Activated gamma-delta T cell (primary cell): ENCODE data around the gene OR51A4.
"Not testable (repeated sequence)": the region's sequence is repeated elsewhere in the genome, so short reads cannot be mapped to it uniquely, and the experiment has no call there.

Experiments used
- DNase-seq: peaks from one replicate; lab custom pipeline; 2025; lab: John Stamatoyannopoulos, UW
- total RNA-seq, 2 donors: gene quantifications; one replicate each; lab custom pipeline; 2026; lab: John Stamatoyannopoulos, UW

The OR51A4 gene
- total RNA-seq: 0 to 0.04 reads per million in 2 donors

DNA sequence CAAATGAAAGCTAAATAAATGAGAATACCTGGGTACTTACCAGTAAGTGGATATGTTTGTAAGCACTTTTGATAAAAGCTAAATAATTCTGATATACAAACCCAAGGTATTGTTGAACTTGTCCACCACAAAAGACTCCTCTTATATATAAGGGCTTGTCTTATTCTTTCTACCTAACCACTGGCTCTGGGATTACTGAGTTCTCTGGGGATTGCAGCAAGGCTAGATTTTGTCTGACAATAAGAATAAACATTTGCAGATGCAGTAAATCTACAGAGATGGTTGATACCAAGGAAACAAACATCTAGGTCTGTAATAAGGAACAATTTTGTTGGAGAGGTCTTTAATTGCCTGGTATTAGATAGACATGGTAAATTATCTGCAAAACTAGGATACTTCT, at the start of gene OR51A4:
Gene OR51A4, minus strand, starts transcription at position 101 of the 400 bp plus-strand sequence. CDS start 505 bp downstream, outside the sequence.
- DNase-seq: no peak

GRCh38 chr11:4994551-4994950, 47.1 kb upstream of the OR51A4 start, which contains the start of gene OR51L1:
Gene OR51L1 (plus strand): TSS chr11:4994851. CDS start chr11:4998983, 4,132 bp downstream.
- DNase-seq: no peak

DNA sequence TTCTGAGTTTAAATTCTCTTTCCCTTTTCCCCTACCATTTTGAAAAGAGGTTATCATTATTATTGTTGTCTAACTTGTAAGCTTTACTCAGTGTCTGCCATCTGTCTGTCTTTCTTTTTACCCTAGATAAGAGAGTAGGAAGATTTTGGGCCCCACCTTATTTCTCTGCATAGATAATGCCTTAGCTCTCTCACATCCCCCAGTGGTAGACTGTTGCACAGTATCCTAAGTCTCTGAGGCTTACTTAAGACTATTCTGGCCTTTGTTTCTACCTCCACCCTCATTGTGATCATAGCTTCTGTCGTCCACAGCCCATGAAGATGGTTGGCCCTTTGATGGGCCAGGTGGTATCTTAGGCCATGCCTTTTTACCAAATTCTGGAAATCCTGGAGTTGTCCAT, 43.7 kb upstream of the OR51A4 start:
- DNase-seq: no peak

DNA sequence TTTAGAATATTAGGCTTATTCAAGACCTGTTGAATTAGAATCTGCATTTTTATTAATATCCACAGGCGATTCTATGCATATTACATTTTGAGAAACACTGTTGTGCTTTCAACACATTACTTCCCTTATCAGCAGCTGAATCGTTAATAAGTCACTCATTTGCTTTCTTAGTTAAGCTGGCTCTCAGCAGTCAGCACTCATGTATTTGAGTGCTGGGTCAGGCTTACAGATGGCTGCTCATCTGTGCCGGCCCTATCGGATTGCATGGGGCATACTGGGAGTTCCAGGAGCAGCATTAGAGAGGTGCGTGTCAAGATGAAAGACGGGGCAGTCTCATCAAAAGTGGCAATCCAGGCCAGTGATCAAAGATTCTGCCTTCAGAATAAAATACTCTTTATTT, 36.4 kb upstream of the OR51A4 start:
- no peak for DNase-seq

- no peak for DNase-seq
Measured at GRCh38 chr11:4982678-4983077, 35.3 kb upstream of the OR51A4 start.

GRCh38 chr11:4979036-4979435, 31.6 kb upstream of the OR51A4 start:
- no peak for DNase-seq

GRCh38 chr11:4975436-4975835, 28.0 kb upstream of the OR51A4 start:
- DNase-seq: no peak

GRCh38 chr11:4962816-4963215, 15.4 kb upstream of the OR51A4 start:
- DNase-seq: no peak

DNA sequence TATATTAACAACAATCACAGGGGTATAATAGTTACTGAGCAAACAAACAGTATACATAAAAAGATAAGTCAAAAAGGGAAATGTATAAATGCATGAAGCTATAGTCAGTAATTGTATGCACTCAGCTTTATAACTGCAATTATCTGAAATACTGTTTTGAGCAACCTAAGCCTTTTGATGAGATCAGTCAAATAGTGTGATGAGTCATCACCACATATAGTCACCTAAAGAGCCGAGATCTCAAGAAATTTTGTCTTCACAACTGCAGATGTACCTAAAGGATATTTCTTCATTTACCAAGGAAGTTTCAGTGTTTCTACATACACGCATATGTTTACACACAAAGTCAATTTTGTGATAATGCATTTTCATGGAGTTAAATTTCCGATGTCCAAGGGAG, 13.5 kb upstream of the OR51A4 start:
- no peak for DNase-seq

GRCh38 chr11:4957396-4957795, 10.0 kb upstream of the OR51A4 start:
- DNase-seq: no peak

DNA sequence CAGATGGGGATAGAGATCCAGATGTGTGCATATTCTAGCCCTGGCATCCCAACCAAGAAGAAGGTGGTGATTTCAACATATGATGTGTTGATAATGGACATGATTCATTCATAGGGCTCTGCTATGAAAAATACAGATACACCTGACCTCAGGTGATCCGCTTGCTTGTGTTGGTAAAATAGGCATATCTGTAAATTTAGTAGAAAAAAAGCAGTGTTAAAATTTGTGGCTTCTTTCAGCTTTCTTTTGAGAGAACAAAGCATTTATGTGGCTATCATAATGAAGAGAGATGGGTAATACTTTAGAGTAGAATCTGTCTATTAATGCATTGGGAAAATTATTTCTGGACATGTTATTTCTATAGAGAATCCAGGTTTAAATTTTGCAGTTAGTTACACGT, 8.2 kb upstream of the OR51A4 start, which contains the start of gene OR51A2:
Gene OR51A2, minus strand, starts transcription at position 101 of the 400 bp plus-strand sequence. Its CDS starts 0 bp downstream, at position 101.
- DNase-seq: not testable (repeated sequence)

DNA sequence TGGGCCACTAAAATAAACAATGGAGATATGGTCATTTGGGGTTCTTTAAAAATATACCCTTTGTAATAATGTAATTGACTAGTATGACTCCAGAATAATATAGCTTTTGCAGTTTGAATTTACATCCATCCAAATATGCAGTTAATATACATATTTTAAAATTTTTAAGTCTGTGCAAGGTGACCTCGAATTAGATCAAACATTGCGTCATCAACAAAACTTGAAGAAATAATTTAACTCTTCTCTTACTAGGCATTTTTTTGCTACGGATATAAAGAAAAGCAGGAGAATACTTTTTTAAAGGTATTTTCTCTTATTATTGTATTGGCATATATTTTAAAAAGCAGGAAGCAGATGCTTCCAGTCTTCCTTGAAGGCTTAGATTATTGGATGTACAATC, 10.7 kb downstream of the OR51A4 start:
- DNase-seq: no peak

GRCh38 chr11:4932751-4933150, 14.7 kb downstream of the OR51A4 start:
- no peak for DNase-seq

DNA sequence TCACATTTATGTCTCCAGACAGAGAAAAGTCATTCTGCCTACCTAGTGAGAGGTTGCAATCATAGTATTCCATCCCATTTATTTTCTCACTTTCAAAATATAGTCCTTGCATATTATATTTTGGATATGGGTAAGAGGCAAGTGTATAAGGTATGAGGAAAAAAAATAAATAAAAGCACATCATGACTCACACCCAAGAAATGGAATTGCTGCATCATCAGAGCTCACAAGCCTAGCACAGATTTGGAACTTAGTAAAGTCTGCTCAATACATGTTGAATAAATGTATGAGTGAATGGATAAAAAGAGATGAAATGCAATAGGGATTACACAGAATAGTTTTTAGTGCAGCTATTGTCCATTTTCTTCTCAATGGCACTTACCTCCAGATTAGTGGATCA, 20.8 kb downstream of the OR51A4 start:
- no peak for DNase-seq

DNA sequence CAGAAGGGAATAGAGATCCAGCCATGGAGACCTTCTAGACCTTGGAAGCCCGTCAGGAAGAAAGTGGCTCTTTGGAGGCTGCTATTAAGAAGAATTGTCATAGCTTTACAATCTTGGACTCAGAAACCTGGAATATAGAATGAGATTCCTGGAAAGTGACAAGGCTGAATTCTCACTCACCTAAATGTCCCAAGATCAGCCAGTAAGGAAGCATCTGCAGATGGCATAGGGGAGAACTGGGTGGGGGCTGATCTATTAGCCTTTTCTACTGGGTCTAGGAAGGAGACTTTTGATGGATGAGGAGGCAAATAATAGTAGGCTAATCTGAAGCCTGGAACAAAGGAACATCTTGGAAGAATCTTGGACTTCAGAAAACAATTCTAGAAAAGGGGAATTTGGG, 23.2 kb downstream of the OR51A4 start, which contains the start of gene OR51G1:
Gene OR51G1, minus strand, starts transcription at position 101 of the 400 bp plus-strand sequence. Its CDS starts 0 bp downstream, at position 101.
- DNase-seq: no peak

DNA sequence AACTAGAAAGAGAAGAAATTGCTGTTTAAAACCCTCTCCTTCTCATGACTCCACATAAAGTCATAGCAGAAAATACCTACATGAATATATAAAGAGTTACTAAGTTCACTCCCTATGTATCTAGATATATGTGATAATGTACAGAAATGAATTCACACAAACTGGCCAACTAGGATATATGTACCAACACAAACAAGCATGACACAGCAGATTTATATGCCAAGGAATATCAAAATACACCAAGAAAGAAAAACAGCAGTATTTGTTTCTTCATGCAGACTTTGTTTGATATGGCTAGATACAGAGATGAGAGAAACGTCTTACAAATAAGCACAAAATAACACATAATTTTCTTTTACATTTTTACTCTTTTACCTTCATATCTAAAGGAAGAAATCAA, 25.1 kb downstream of the OR51A4 start:
- DNase-seq: no peak

DNA sequence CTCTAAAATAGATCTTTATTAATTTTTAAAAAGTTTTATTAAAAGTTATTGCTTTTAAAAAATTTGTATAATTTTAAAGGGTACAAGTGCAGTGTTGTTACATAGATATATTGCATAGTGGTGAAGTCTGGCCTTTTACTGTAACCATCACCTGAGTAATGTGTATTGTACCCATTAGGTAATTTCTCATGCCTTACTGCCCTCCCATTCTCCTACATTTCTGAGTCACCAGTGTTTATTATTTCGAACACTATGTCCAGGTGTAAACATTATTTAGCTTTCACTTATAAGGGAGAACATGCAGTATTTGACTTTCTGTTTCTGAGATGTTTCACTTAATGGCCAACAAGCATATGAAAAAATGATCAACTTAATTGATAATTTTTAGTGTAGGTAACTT, 25.6 kb downstream of the OR51A4 start:
- no peak for DNase-seq

DNA sequence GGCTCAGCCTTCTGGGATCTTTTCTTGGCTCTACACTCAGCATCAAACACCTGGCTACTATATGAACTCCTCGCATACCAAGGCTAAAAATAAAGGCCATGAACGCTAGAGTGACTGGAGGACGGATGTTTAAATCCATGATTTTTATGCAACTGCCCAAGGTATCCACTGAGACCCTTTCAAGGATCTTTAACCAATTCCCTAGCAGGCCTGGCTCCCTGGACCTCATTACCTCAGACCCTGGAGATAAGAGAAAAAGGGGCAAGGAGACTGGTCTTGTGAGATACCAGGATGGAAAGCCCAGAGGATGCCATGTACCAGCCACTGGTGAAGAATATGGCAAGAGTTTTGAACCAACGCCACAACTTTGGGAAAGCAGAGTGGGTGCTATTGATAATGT, 28.2 kb downstream of the OR51A4 start, which contains the start of gene OR51G2:
Gene OR51G2, minus strand, starts transcription at position 101 of the 400 bp plus-strand sequence. CDS start 3,687 bp downstream, outside the sequence.
- no peak for DNase-seq

- DNase-seq: no peak
Measured at GRCh38 chr11:4916581-4916980, 30.8 kb downstream of the OR51A4 start.

DNA sequence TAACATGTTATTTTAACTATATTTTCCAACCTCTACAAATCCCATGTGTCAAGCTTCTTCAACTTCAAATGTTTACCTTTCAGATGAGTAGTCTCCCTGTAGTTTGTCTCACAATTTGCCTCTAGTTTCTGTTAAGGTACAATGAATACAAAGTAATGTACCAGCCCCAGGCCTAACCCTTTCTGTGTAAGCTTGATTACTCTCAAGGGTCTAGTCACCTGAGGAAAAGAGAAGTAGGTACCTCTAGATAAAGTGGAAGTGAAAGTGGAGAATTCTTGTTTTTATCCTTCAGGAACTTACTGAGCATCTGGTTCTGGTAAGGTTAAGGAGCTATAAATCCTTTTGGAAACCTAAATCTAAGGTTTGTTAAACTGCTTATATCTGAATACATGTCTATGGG, 43.9 kb downstream of the OR51A4 start, which contains the start of gene OR51A7:
Gene OR51A7, plus strand, starts transcription at position 300 of the 400 bp plus-strand sequence. CDS start 3,587 bp downstream, outside the sequence.
- no peak for DNase-seq
